H9 (cell line): Measurements from ENCODE around the gene LIPE. TPM values are rescaled to one million over a fixed set of nuclear protein-coding genes. Genes with fewer than 3 reads are reported as not detected.

Experiments
- DNase-seq: peaks from one replicate; pipeline ENCODE4 v3.0.0-alpha.2; 2017
- H2AFZ ChIP-seq: one replicate; pipeline ENCODE4 v1.6.1; 2013; ENCODE audit warnings: mild to moderate bottlenecking, low read length, control low read depth, moderate library complexity
- H2AK5ac ChIP-seq: 2 replicates; pipeline ENCODE4 v1.6.1; 2013; ENCODE audit warnings: low read length, control low read depth, mixed read lengths; ENCODE audit not compliant: insufficient read length
- H2BK120ac ChIP-seq: one replicate; pipeline ENCODE4 v1.6.1; 2013; ENCODE audit warnings: low read depth, mild to moderate bottlenecking, low read length, control low read depth, inconsistent platforms; ENCODE audit not compliant: poor library complexity, severe bottlenecking
- H2BK12ac ChIP-seq: 2 replicates; pipeline ENCODE4 v1.6.1; 2013; ENCODE audit warnings: low read length, control low read depth, mixed read lengths, low read depth; ENCODE audit not compliant: insufficient read length
- H2BK15ac ChIP-seq: 2 replicates; pipeline ENCODE4 v1.6.1; 2013; ENCODE audit warnings: low read depth, low read length, control low read depth
- H2BK20ac ChIP-seq: one replicate; pipeline ENCODE4 v1.6.1; 2013; ENCODE audit warnings: low read depth, mild to moderate bottlenecking, low read length, control low read depth, inconsistent platforms; ENCODE audit not compliant: poor library complexity, severe bottlenecking
- H2BK5ac ChIP-seq: 2 replicates; pipeline ENCODE4 v1.6.1; 2013; ENCODE audit warnings: low read length, control low read depth, mixed read lengths; ENCODE audit not compliant: insufficient read length
- H3K14ac ChIP-seq: 2 replicates; pipeline ENCODE4 v1.6.1; 2013; ENCODE audit warnings: low read length, control low read depth; ENCODE audit not compliant: insufficient read depth
- H3K18ac ChIP-seq: 2 replicates; pipeline ENCODE4 v1.6.1; 2013; ENCODE audit warnings: low read depth, mild to moderate bottlenecking, mixed read lengths, low read length, control low read depth; ENCODE audit not compliant: insufficient read length
- H3K23ac ChIP-seq: 2 replicates; pipeline ENCODE4 v1.6.1; 2013; ENCODE audit warnings: low read length, control low read depth, mixed read lengths, low read depth; ENCODE audit not compliant: insufficient read length
- H3K23me2 ChIP-seq: 2 replicates; pipeline ENCODE4 v1.6.1; 2013; ENCODE audit warnings: low read depth, mild to moderate bottlenecking, mixed read lengths, low read length, control low read depth; ENCODE audit not compliant: insufficient read length, poor library complexity, severe bottlenecking
- H3K27ac ChIP-seq: 2 replicates; pipeline ENCODE4 v1.5.1; 2013; ENCODE audit warnings: low read length, control low read depth, mixed read lengths, low read depth; ENCODE audit not compliant: insufficient read length
- H3K27me3 ChIP-seq: 2 replicates; pipeline ENCODE4 v1.6.1; 2013; ENCODE audit warnings: low read length, control low read depth, inconsistent platforms; ENCODE audit not compliant: insufficient read depth
- H3K4ac ChIP-seq: 2 replicates; pipeline ENCODE4 v1.6.1; 2013; ENCODE audit warnings: low read depth, mild to moderate bottlenecking, control low read depth, inconsistent platforms, low read length, moderate library complexity
- H3K4me1 ChIP-seq: 2 replicates; pipeline ENCODE4 v1.6.1; 2013; ENCODE audit warnings: low read length, control low read depth, inconsistent platforms; ENCODE audit not compliant: insufficient read depth
- H3K4me2 ChIP-seq: 2 replicates; pipeline ENCODE4 v1.6.1; 2013; ENCODE audit warnings: low read length, control low read depth, mixed read lengths; ENCODE audit not compliant: insufficient read length, insufficient read depth
- H3K56ac ChIP-seq: 2 replicates; pipeline ENCODE4 v1.6.1; 2013; ENCODE audit warnings: low read depth, mild to moderate bottlenecking, mixed read lengths, low read length, control low read depth; ENCODE audit not compliant: insufficient read length
- H3K79me1 ChIP-seq: 2 replicates; pipeline ENCODE4 v1.6.1; 2013; ENCODE audit warnings: low read depth, mild to moderate bottlenecking, moderate library complexity, low read length, control low read depth, inconsistent platforms; ENCODE audit not compliant: insufficient read depth, poor library complexity, severe bottlenecking
- H3K79me2 ChIP-seq: 2 replicates; pipeline ENCODE4 v1.6.1; 2013; ENCODE audit warnings: low read length, control low read depth, inconsistent platforms; ENCODE audit not compliant: insufficient read depth
- H3K9ac ChIP-seq: 2 replicates; pipeline ENCODE4 v1.6.1; 2013; ENCODE audit warnings: low read length, control low read depth, mixed read lengths; ENCODE audit not compliant: insufficient read length; ENCODE audit errors: extremely low read depth
- H3K9me3 ChIP-seq: one replicate; pipeline ENCODE4 v1.6.1; 2013; ENCODE audit warnings: low read depth, low read length, inconsistent platforms; ENCODE audit not compliant: control insufficient read depth
- H3T11ph ChIP-seq: one replicate; pipeline ENCODE4 v1.6.1; 2013; ENCODE audit warnings: mild to moderate bottlenecking, low read length, control low read depth, inconsistent platforms
- H4K20me1 ChIP-seq: one replicate; pipeline ENCODE4 v1.6.1; 2013; ENCODE audit not compliant: control insufficient read depth, insufficient read length, insufficient read depth
- H4K5ac ChIP-seq: 2 replicates; pipeline ENCODE4 v1.6.1; 2013; ENCODE audit warnings: low read depth, mild to moderate bottlenecking, mixed read lengths, low read length, control low read depth; ENCODE audit not compliant: insufficient read length
- H4K8ac ChIP-seq: replicated peaks from 2 replicates; pipeline ENCODE4 v1.6.1; 2013; ENCODE audit warnings: low read length, control low read depth, mixed read lengths, low read depth; ENCODE audit not compliant: insufficient read length
- H4K91ac ChIP-seq: 2 replicates; pipeline ENCODE4 v1.6.1; 2013; ENCODE audit warnings: low read depth, mild to moderate bottlenecking, moderate library complexity, mixed read lengths, low read length, control low read depth; ENCODE audit not compliant: insufficient read length
- H3K27ac Mint-ChIP-seq, 3 experiments: 2 replicates in 2 of 3; 3 replicates in 1 of 3; pipeline ENCODE4 v1.8.0; 2020 to 2021; ENCODE audit warnings: mixed read lengths in 3 of 3, mild to moderate bottlenecking in 1 of 3, moderate library complexity in 1 of 3
- H3K27me3 Mint-ChIP-seq: 2 replicates; pipeline ENCODE4 v1.8.0; 2021; ENCODE audit warnings: low read depth, mild to moderate bottlenecking, moderate library complexity, mixed read lengths
- H3K36me3 Mint-ChIP-seq, 3 experiments: 2 replicates in 2 of 3; 3 replicates in 1 of 3; pipeline ENCODE4 v1.8.0; 2020 to 2021; ENCODE audit warnings: low read depth in 3 of 3, mixed read lengths in 3 of 3; ENCODE audit not compliant: insufficient read depth in 1 of 3
- H3K4me1 Mint-ChIP-seq, 2 experiments: 2 replicates each; pipeline ENCODE4 v1.8.0; 2020; ENCODE audit warnings: mixed read lengths in 2 of 2
- H3K4me3 Mint-ChIP-seq, 2 experiments: 2 replicates in 1 of 2; 3 replicates in 1 of 2; pipeline ENCODE4 v1.8.0; 2020 to 2021; ENCODE audit warnings: mild to moderate bottlenecking in 2 of 2, mixed read lengths in 2 of 2, moderate library complexity in 1 of 2
- H3K9me3 Mint-ChIP-seq, 2 experiments: 2 replicates in 1 of 2; 3 replicates in 1 of 2; pipeline ENCODE4 v1.8.0; 2020; ENCODE audit warnings: mild to moderate bottlenecking in 2 of 2, mixed read lengths in 2 of 2, moderate library complexity in 1 of 2
- CTCF ChIP-seq: fragments of 200-600 bp; sonication (generic); conservative IDR thresholded peaks from 3 replicates; pipeline ENCODE4 v1.8.0; 2021; ENCODE audit warnings: antibody characterized with exemption, mild to moderate bottlenecking
- WGBS: extraction: QIAGEN DNeasy Blood & Tissue Kit; methylation state at CpG from one replicate; pipeline ENCODE4 v1.1.7; 2013; ENCODE audit warnings: missing lambda C conversion rate, low lambda C conversion rate, mixed read lengths; ENCODE audit not compliant: insufficient read length; ENCODE audit errors: extremely low coverage; 5-methylcytosine and 5-hydroxymethylcytosine counted together
- total RNA-seq: library from RNA; stranded (reverse); gene quantifications from 2 replicates; pipeline ENCODE4 v1.2.1, GENCODE V29; 2021

Gene LIPE
- total RNA-seq, 1 experiment from 2014 or later = 6.3 TPM

GRCh38 chr19:42396381-42397262, 30.6 kb downstream of the LIPE start:
- Histone ChIP-seq H3K4me1 (peaks cover 3% of the 10 kb centered on the region; the same call in 1 of the 2 replicates), H2BK15ac (no peak overlapping the region), H3K9ac (peak overlapping the region; percentile 60), H4K8ac (no peak overlapping the region), H3T11ph (no peak overlapping the region), H2BK120ac (no peak overlapping the region), H3K23ac (no peak overlapping the region), H4K91ac (no peak overlapping the region), H4K20me1 (peaks cover 3% of the 10 kb centered on the region), H3K14ac (peak overlapping the region; percentile 81; the same call in 1 of the 2 replicates), H2BK12ac (no peak overlapping the region), H3K79me1 (no peaks in the 10 kb centered on the region), H3K79me2 (no peaks in the 10 kb centered on the region), H3K56ac (no peak overlapping the region), H3K4me2 (peak overlapping the region; percentile 85), H3K9me3 (no peaks in the 10 kb centered on the region), H2AFZ (no peak overlapping the region), H3K27ac (no peak overlapping the region), H2BK20ac (no peak overlapping the region), H2AK5ac (no peak overlapping the region), H3K4ac (no peak overlapping the region), H2BK5ac (no peak overlapping the region), H3K18ac (peak overlapping the region; percentile 58), H4K5ac (no peak overlapping the region), H3K27me3 (no peaks in the 10 kb centered on the region; the same call in 1 of the 2 replicates), H3K23me2 (peaks cover 13% of the 10 kb centered on the region)
- no peaks in the 10 kb centered on the region for H3K9me3 Mint-ChIP-seq
- WGBS = no CpG with 5 or more reads among the region's 42 CpGs
- H3K27me3 Mint-ChIP-seq = peaks cover 45% of the 10 kb centered on the region
- no peak for TF ChIP-seq CTCF
- H3K4me1 Mint-ChIP-seq = peaks cover 24 to 36% of the 10 kb centered on the region in 2 experiments
- peaks cover 5 to 10% (median 10%) of the 10 kb centered on the region in 3 experiments; a peak in 6 of 7 replicates for H3K36me3 Mint-ChIP-seq
- H3K4me3 Mint-ChIP-seq = peak overlapping the region; percentile 91 to 95
- DNase-seq = peak; percentile 100
- peak overlapping the region; percentile 64 to 98 (median 96) for H3K27ac Mint-ChIP-seq
